ENCODE data around the gene ISM1.

ISM1 gene

GRCh38 chr20:13294522-13294921, 73.4 kb downstream of the ISM1 start:
- TF ChIP-seq CTCF (IDR thresholded peaks at IDR 0.05; ENCODE audit: low read depth, low read length, missing control alignments): no peak
- no peak overlapping the region for H3K27ac ChIP-seq
- no peaks in the 10 kb centered on the region for H3K36me3 ChIP-seq (replicated peaks)
- H3K4me3 ChIP-seq (ENCODE audit: low read depth, low read length): no peak overlapping the region
- DNase-seq: no peak
- in situ Hi-C loops (cut with HindIII; ENCODE audit: low pct_ligation_motif_present, low sequenced_read_pairs): no loop called here
- H3K27me3 ChIP-seq (replicated peaks): no peaks in the 10 kb centered on the region

DNA sequence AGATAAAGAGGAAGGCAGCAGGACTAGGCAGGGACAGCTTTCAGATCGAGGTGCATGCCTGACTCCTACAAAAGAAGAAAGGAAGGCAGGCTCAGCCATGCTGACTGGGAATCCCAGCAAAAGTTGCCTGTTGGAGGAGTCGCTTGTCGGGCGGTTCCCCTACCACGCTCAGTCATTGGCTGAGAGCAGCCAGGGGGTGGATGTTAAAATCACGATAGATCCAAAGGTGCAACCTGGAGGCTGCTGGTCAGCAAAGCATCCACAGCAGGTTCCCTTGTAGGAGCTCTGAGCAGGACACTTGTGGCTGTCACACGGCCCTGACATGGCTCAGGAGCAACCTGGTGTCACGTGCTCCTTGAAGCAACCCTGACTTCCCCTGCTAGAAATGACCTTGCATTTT, 74.6 kb downstream of the ISM1 start:
- DNase-seq: no peak
- Histone ChIP-seq H3K27ac (no peak overlapping the region), H3K36me3 (replicated peaks) (no peaks in the 10 kb centered on the region), H3K27me3 (replicated peaks) (no peaks in the 10 kb centered on the region), H3K4me3 (ENCODE audit: low read depth, low read length) (no peak overlapping the region)
- in situ Hi-C loops (cut with HindIII; ENCODE audit: low pct_ligation_motif_present, low sequenced_read_pairs): no loop called here
- TF ChIP-seq CTCF (IDR thresholded peaks at IDR 0.05; ENCODE audit: low read depth, low read length, missing control alignments): no peak

GRCh38 chr20:13296070-13296469, 75.0 kb downstream of the ISM1 start:
- H3K4me3 ChIP-seq (ENCODE audit: low read depth, low read length): no peak overlapping the region
- H3K36me3 ChIP-seq (replicated peaks): no peaks in the 10 kb centered on the region
- no peak for TF ChIP-seq CTCF (IDR thresholded peaks at IDR 0.05; ENCODE audit: low read depth, low read length, missing control alignments)
- in situ Hi-C loops (cut with HindIII; ENCODE audit: low pct_ligation_motif_present, low sequenced_read_pairs): no loop called here
- H3K27ac ChIP-seq: no peak overlapping the region
- DNase-seq: no peak
- H3K27me3 ChIP-seq (replicated peaks): no peaks in the 10 kb centered on the region

GRCh38 chr20:13297147-13297899, 76.2 kb downstream of the ISM1 start:
- no peaks in the 10 kb centered on the region for H3K36me3 ChIP-seq (replicated peaks)
- TF ChIP-seq CTCF (IDR thresholded peaks at IDR 0.05; ENCODE audit: low read depth, low read length, missing control alignments): no peak
- H3K4me3 ChIP-seq (ENCODE audit: low read depth, low read length): no peak overlapping the region
- no peak overlapping the region for H3K27ac ChIP-seq
- in situ Hi-C loops (cut with HindIII; ENCODE audit: low pct_ligation_motif_present, low sequenced_read_pairs): no loop called here
- H3K27me3 ChIP-seq (replicated peaks): no peaks in the 10 kb centered on the region
- no peak for DNase-seq

GRCh38 chr20:13298692-13299373, 77.8 kb downstream of the ISM1 start:
- Histone ChIP-seq H3K4me3 (ENCODE audit: low read depth, low read length) (no peak overlapping the region), H3K27ac (no peak overlapping the region), H3K36me3 (replicated peaks) (no peaks in the 10 kb centered on the region), H3K27me3 (replicated peaks) (no peaks in the 10 kb centered on the region)
- no peak for DNase-seq
- in situ Hi-C loops (cut with HindIII; ENCODE audit: low pct_ligation_motif_present, low sequenced_read_pairs): no loop called here
- no peak for TF ChIP-seq CTCF (IDR thresholded peaks at IDR 0.05; ENCODE audit: low read depth, low read length, missing control alignments)

Data from brain microvascular endothelial cell (primary cell).